Gastrocnemius medialis (tissue), 4 donors: ENCODE measurements around the gene PRKG1. TPM values are rescaled to one million over a fixed set of nuclear protein-coding genes. Genes with fewer than 3 reads are reported as not detected.

ENCODE experiments used
- ATAC-seq, 2 donors: fragments of 150-250 bp; one replicate each; pipeline ENCODE4 v1.9.1; 2016
- DNase-seq, 2 donors: peaks; one replicate each; pipeline ENCODE4 v3.0.0-alpha.2; 2019
- H3K27ac ChIP-seq, 4 donors: fragments of 200-600 bp; sonication (generic); 1 replicate in 1 of 4; 2 replicates in 3 of 4; pipeline ENCODE4 v1.5.1; 2016 to 2018; ENCODE audit warnings: mild to moderate bottlenecking in 2 of 4, moderate library complexity in 1 of 4
- H3K27me3 ChIP-seq, 3 donors: fragments of 200-600 bp; sonication (generic) in 2 of 3; 1 replicate in 1 of 3; 2 replicates in 2 of 3; pipeline versions ENCODE4 v1.5.1 to v1.6.0; 2016 to 2019; ENCODE audit warnings: mild to moderate bottlenecking in 1 of 3, moderate library complexity in 1 of 3
- H3K36me3 ChIP-seq, 2 donors: fragments of 200-600 bp; sonication (generic) in 1 of 2; one replicate each; pipeline ENCODE4 v1.5.1; 2017 to 2018
- H3K4me1 ChIP-seq, 2 donors: fragments of 200-600 bp; sonication (generic) in 1 of 2; one replicate each; pipeline ENCODE4 v1.5.1; 2016 to 2017; ENCODE audit warnings: mild to moderate bottlenecking in 2 of 2
- H3K4me3 ChIP-seq, 4 donors: fragments of 200-600 bp; sonication (generic) in 3 of 4; 1 replicate in 1 of 4; 2 replicates in 3 of 4; pipeline ENCODE4 v1.5.1; 2016 to 2019; ENCODE audit warnings: mild to moderate bottlenecking in 2 of 4
- H3K9me3 ChIP-seq, 3 donors: fragments of 200-600 bp; sonication (generic) in 2 of 3; 1 replicate in 1 of 3; 2 replicates in 2 of 3; pipeline ENCODE4 v1.5.1; 2016 to 2019
- CTCF ChIP-seq, 5 experiments: fragments of 450-650 bp in 3 of 5; fragments of 200-600 bp in 2 of 5; sonication (generic) in 2 of 5; IDR thresholded peaks in 4 of 5; conservative IDR thresholded peaks in 1 of 5; 1 replicate in 4 of 5; 2 replicates in 1 of 5; pipeline ENCODE4 v1.5.1; 2016 to 2019; ENCODE audit warnings: antibody characterized with exemption in 5 of 5, mild to moderate bottlenecking in 3 of 5, moderate library complexity in 3 of 5
- POLR2A ChIP-seq, 2 donors: fragments of 450-650 bp; IDR thresholded peaks; one replicate each; pipeline ENCODE4 v1.6.1; 2017; ENCODE audit warnings: antibody characterized with exemption in 2 of 2, mild to moderate bottlenecking in 2 of 2, moderate library complexity in 2 of 2
- in situ Hi-C, 4 donors: fragments of 200-750 bp; cut with MboI; loops; one replicate each; pipeline versions ENCODE4 v1.15.0 to v1.8.0; 2017; ENCODE audit warnings: low sequenced_read_pairs in 4 of 4
- intact Hi-C: fragments of 100-400 bp; cut with DNase I; formaldehyde crosslinking; loops from one replicate; pipeline ENCODE4 v1.15.1; 2023; ENCODE audit warnings: low total_unique reads
- total RNA-seq, 4 donors: library from RNA; depleted of rRNA; stranded (reverse); fragments of >200 nt; gene quantifications; one replicate each; pipeline versions ENCODE4 v1.1.0 to v1.2.3, GENCODE V29; 2016

PRKG1 gene
- total RNA-seq, 4 donors from 2014 or later: 10.4 to 39.4 (median 25.1) TPM

GRCh38 chr10:52129410-52130178, 1055.3 kb downstream of the PRKG1 start:
- intact Hi-C loops (loop anchor here (2.0 to 5.0 kb wide), 2 partner anchors 57 to 123 kb away; no protein-coding TSS in a partner anchor), in situ Hi-C loops (no loop called here)
- no peak for DNase-seq
- ATAC-seq: peak; percentile 70 to 74
- Histone ChIP-seq H3K4me3 (peak overlapping the region; percentile 49 to 51 (median 49)), H3K27me3 (no peaks in the 10 kb centered on the region), H3K27ac (peak overlapping the region; percentile 81 to 82 (median 82)), H3K36me3 (no peaks in the 10 kb centered on the region), H3K9me3 (no peaks in the 10 kb centered on the region), H3K4me1 (peaks cover 5 to 10% of the 10 kb centered on the region in 2 donors)
- TF ChIP-seq POLR2A (IDR thresholded peaks at IDR 0.05) (peak in 1 of 2 donors; percentile 18), CTCF (IDR thresholded peaks at IDR 0.05 in 4 of 5, conservative IDR thresholded peaks at IDR 0.05 in 1 of 5) (no peak)

- intact Hi-C loops: no loop called here
- TF ChIP-seq CTCF (IDR thresholded peaks at IDR 0.05 in 4 of 5, conservative IDR thresholded peaks at IDR 0.05 in 1 of 5) (no peak), POLR2A (IDR thresholded peaks at IDR 0.05) (no peak)
- in situ Hi-C loops: no loop called here
These were observed 1060.8 kb downstream of the PRKG1 start for GRCh38 chr10:52135101-52135500.

GRCh38 chr10:52136921-52137320, 1062.6 kb downstream of the PRKG1 start:
- ATAC-seq (no peak), DNase-seq (no peak)
- no peaks in the 10 kb centered on the region for H3K9me3 ChIP-seq
- H3K4me1 ChIP-seq: peaks cover 0 to 10% of the 10 kb centered on the region in 2 donors
- H3K4me3 ChIP-seq: no peak overlapping the region
- no peak overlapping the region for H3K27ac ChIP-seq
- no peaks in the 10 kb centered on the region for H3K27me3 ChIP-seq
- H3K36me3 ChIP-seq: peaks cover 0 to 5% of the 10 kb centered on the region in 2 donors
- no peak for TF ChIP-seq CTCF (IDR thresholded peaks at IDR 0.05 in 4 of 5, conservative IDR thresholded peaks at IDR 0.05 in 1 of 5)
- TF ChIP-seq POLR2A (IDR thresholded peaks at IDR 0.05): no peak
- intact Hi-C loops: no loop called here
- in situ Hi-C loops: no loop called here

More at GRCh38 chr10:52135101-52135500, 1060.8 kb downstream of the PRKG1 start:
- Histone ChIP-seq H3K36me3 (peaks cover 0 to 5% of the 10 kb centered on the region in 2 donors), H3K9me3 (no peaks in the 10 kb centered on the region), H3K4me1 (peaks cover 0 to 5% of the 10 kb centered on the region in 2 donors), H3K4me3 (no peak overlapping the region), H3K27ac (no peak overlapping the region), H3K27me3 (no peaks in the 10 kb centered on the region)
- ATAC-seq: no peak
- no peak for DNase-seq

- no peak for ATAC-seq
- Histone ChIP-seq H3K9me3 (no peaks in the 10 kb centered on the region), H3K27ac (no peak overlapping the region), H3K4me3 (no peak overlapping the region), H3K4me1 (peaks cover 6 to 10% of the 10 kb centered on the region in 2 donors), H3K36me3 (peaks cover 0 to 5% of the 10 kb centered on the region in 2 donors), H3K27me3 (no peaks in the 10 kb centered on the region)
- in situ Hi-C loops (no loop called here), intact Hi-C loops (no loop called here)
- no peak for DNase-seq
- TF ChIP-seq CTCF (IDR thresholded peaks at IDR 0.05 in 4 of 5, conservative IDR thresholded peaks at IDR 0.05 in 1 of 5): no peak
- TF ChIP-seq POLR2A (IDR thresholded peaks at IDR 0.05): no peak
These were observed 1069.1 kb downstream of the PRKG1 start for GRCh38 chr10:52143338-52143737.
